ENCODE measurements around the gene CACNA1I.

CACNA1I gene

DNA sequence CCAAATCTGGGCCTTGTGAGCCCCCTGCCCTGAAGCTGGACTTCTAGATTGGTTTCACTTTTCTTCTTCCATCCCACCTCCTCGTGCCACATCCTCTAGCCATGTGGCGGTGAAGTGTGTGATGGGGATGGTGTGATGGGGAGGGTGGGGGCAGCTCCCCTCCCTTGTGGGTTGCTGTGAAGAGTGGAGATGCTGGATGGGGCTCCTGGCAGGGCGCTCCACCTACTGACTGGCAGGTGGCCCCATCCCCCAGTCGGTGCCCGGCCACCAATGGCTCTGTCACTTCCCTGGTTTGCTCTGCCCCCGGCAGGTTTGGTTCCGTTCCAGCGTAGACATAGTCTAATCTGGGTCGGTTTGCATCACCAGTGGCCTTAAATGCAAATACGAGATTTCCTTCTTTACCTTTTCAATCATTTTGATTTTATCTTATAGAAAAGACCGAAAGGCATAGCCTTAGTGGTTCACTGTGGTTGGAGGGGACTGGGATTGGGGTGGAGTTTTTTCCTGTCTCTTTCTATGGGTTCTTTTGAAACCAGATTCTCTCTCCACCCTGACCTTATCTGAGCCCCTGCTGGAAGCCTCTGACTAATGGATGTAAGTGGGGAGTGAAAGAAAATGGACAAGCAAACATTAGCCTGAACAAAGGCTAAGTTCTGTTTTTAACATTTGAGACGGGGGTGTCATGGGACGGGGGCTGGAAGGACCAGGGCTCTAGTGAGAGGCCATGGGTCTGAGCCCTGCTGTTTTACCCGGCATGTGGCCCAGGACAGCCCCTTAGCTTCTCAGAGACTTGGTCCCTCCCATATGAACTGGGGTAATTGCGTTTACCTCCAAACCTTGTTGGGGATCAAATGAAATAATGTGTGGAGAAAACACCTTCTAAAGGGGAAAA lies 149.3 kb downstream of the CACNA1I start:
- CTCF ChIA-PET, result no interaction called here
- no peak for TF ChIP-seq IKZF3 (tag by site-specific recombination; IDR thresholded peaks at IDR 0.05)
- TF ChIP-seq, protein P1, sequence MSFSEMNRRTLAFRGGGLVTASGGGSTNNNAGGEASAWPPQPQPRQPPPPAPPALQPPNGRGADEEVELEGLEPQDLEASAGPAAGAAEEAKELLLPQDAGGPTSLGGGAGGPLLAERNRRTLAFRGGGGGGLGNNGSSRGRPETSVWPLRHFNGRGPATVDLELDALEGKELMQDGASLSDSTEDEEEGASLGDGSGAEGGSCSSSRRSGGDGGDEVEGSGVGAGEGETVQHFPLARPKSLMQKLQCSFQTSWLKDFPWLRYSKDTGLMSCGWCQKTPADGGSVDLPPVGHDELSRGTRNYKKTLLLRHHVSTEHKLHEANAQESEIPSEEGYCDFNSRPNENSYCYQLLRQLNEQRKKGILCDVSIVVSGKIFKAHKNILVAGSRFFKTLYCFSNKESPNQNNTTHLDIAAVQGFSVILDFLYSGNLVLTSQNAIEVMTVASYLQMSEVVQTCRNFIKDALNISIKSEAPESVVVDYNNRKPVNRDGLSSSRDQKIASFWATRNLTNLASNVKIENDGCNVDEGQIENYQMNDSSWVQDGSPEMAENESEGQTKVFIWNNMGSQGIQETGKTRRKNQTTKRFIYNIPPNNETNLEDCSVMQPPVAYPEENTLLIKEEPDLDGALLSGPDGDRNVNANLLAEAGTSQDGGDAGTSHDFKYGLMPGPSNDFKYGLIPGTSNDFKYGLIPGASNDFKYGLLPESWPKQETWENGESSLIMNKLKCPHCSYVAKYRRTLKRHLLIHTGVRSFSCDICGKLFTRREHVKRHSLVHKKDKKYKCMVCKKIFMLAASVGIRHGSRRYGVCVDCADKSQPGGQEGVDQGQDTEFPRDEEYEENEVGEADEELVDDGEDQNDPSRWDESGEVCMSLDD (tag by site-specific recombination; IDR thresholded peaks at IDR 0.05), result no peak
- TF ChIP-seq, protein P2, sequence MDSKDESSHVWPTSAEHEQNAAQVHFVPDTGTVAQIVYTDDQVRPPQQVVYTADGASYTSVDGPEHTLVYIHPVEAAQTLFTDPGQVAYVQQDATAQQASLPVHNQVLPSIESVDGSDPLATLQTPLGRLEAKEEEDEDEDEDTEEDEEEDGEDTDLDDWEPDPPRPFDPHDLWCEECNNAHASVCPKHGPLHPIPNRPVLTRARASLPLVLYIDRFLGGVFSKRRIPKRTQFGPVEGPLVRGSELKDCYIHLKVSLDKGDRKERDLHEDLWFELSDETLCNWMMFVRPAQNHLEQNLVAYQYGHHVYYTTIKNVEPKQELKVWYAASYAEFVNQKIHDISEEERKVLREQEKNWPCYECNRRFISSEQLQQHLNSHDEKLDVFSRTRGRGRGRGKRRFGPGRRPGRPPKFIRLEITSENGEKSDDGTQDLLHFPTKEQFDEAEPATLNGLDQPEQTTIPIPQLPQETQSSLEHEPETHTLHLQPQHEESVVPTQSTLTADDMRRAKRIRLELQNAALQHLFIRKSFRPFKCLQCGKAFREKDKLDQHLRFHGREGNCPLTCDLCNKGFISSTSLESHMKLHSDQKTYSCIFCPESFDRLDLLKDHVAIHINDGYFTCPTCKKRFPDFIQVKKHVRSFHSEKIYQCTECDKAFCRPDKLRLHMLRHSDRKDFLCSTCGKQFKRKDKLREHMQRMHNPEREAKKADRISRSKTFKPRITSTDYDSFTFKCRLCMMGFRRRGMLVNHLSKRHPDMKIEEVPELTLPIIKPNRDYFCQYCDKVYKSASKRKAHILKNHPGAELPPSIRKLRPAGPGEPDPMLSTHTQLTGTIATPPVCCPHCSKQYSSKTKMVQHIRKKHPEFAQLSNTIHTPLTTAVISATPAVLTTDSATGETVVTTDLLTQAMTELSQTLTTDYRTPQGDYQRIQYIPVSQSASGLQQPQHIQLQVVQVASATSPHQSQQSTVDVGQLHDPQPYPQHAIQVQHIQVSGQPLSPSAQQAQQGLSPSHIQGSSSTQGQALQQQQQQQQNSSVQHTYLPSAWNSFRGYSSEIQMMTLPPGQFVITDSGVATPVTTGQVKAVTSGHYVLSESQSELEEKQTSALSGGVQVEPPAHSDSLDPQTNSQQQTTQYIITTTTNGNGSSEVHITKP (tag by site-specific recombination; IDR thresholded peaks at IDR 0.05), result peak; percentile 61; the same call in 1 of the 2 replicates
- TF ChIP-seq, protein P3, sequence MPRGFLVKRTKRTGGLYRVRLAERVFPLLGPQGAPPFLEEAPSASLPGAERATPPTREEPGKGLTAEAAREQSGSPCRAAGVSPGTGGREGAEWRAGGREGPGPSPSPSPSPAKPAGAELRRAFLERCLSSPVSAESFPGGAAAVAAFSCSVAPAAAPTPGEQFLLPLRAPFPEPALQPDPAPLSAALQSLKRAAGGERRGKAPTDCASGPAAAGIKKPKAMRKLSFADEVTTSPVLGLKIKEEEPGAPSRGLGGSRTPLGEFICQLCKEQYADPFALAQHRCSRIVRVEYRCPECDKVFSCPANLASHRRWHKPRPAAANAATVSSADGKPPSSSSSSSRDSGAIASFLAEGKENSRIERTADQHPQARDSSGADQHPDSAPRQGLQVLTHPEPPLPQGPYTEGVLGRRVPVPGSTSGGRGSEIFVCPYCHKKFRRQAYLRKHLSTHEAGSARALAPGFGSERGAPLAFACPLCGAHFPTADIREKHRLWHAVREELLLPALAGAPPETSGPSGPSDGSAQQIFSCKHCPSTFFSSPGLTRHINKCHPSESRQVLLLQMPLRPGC (tag by site-specific recombination; IDR thresholded peaks at IDR 0.05), result no peak
- peak; percentile 56 for TF ChIP-seq ZIC2 (tag by site-specific recombination; IDR thresholded peaks at IDR 0.05)
- TF ChIP-seq, protein P4, sequence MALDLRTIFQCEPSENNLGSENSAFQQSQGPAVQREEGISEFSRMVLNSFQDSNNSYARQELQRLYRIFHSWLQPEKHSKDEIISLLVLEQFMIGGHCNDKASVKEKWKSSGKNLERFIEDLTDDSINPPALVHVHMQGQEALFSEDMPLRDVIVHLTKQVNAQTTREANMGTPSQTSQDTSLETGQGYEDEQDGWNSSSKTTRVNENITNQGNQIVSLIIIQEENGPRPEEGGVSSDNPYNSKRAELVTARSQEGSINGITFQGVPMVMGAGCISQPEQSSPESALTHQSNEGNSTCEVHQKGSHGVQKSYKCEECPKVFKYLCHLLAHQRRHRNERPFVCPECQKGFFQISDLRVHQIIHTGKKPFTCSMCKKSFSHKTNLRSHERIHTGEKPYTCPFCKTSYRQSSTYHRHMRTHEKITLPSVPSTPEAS (tag by site-specific recombination; IDR thresholded peaks at IDR 0.05), result no peak
- no peak for TF ChIP-seq ZNF837 (tag by site-specific recombination; IDR thresholded peaks at IDR 0.05)
- TF ChIP-seq, protein P5, sequence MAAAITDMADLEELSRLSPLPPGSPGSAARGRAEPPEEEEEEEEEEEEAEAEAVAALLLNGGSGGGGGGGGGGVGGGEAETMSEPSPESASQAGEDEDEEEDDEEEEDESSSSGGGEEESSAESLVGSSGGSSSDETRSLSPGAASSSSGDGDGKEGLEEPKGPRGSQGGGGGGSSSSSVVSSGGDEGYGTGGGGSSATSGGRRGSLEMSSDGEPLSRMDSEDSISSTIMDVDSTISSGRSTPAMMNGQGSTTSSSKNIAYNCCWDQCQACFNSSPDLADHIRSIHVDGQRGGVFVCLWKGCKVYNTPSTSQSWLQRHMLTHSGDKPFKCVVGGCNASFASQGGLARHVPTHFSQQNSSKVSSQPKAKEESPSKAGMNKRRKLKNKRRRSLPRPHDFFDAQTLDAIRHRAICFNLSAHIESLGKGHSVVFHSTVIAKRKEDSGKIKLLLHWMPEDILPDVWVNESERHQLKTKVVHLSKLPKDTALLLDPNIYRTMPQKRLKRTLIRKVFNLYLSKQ (tag by site-specific recombination; IDR thresholded peaks at IDR 0.05; ENCODE audit: borderline replicate concordance), result no peak

DNA sequence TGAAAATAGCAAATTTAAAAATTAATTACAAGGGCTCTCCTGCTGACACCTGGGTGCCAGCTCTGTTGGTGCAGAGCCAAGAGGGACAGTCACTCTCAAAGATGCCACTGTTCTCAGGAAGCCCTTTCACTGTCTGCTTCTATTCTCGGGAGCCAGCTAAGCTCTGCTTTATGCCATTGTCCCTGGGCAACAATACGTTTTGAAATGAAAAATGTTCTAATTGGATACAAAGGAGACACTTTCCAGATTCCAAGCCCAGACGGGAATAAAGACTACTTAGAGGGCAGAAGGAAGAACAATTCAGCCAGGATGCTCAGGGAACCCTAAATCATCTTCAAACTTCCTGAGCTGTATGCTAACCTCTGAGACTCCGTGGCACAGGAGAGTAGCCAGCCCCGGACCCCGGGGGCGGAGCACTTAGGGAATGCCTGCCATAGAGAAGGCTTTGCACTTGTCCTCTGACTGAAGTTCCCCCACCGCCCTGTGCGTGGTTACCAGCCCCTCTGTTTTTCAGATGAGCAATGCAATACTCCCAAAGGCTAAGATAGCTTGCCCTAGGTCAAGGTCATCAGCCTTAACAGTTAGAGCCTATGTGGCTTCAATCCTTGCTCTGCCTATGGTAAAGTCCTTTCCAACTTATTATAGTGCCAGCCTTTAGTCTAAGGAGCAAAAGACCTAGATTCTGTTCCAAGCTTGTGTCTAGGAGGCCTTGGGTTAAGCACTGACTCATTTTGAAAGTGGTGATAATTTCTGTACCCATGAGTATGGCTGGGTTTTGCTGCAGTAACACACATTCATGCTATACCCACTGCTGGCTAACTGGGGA lies 150.9 kb downstream of the CACNA1I start:
- ChIA-PET POLR2A (interaction anchor here (1.0 kb wide), 1 partner anchor 12 kb away, joined by 3 read pairs; no protein-coding TSS in a partner anchor), CTCF (interaction anchor here (0.5 kb wide), 1 partner anchor 320 kb away, joined by 6 read pairs; no protein-coding TSS in a partner anchor)
- Histone ChIP-seq H3K36me3 (ENCODE audit: control insufficient read depth in 2 of 2, insufficient read depth in 1 of 2, low read length in 2 of 2) (no peaks in the 10 kb centered on the region), H3K9me3 (ENCODE audit: control insufficient read depth, insufficient read depth, low read depth, low read length) (no peaks in the 10 kb centered on the region), H3K4me1 (ENCODE audit: control insufficient read depth, insufficient read depth, low read length) (0 out of 2 replicates have a peak, but pooled peaks cover 2% of the 10 kb centered on the region), H3K4me3 (ENCODE audit: low read depth, low read length) (no peak overlapping the region), H3K27ac (ENCODE audit: extremely low read depth, low read depth, low read length) (no peak overlapping the region)
- no peak for TF ChIP-seq ZNF624 (tag by site-specific recombination; IDR thresholded peaks at IDR 0.05)
- no peak for TF ChIP-seq RBAK (tag by site-specific recombination; IDR thresholded peaks at IDR 0.05)
- TF ChIP-seq ZNF157 (tag by site-specific recombination; IDR thresholded peaks at IDR 0.05), result no peak
- no peak for TF ChIP-seq ZNF776 (tag by site-specific recombination; IDR thresholded peaks at IDR 0.05; ENCODE audit: borderline replicate concordance)
- TF ChIP-seq, protein P6, sequence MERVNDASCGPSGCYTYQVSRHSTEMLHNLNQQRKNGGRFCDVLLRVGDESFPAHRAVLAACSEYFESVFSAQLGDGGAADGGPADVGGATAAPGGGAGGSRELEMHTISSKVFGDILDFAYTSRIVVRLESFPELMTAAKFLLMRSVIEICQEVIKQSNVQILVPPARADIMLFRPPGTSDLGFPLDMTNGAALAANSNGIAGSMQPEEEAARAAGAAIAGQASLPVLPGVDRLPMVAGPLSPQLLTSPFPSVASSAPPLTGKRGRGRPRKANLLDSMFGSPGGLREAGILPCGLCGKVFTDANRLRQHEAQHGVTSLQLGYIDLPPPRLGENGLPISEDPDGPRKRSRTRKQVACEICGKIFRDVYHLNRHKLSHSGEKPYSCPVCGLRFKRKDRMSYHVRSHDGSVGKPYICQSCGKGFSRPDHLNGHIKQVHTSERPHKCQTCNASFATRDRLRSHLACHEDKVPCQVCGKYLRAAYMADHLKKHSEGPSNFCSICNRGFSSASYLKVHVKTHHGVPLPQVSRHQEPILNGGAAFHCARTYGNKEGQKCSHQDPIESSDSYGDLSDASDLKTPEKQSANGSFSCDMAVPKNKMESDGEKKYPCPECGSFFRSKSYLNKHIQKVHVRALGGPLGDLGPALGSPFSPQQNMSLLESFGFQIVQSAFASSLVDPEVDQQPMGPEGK (tag by site-specific recombination; IDR thresholded peaks at IDR 0.05), result no peak
- no peak for TF ChIP-seq ZNF175 (tag by site-specific recombination; IDR thresholded peaks at IDR 0.05)
- no peak for TF ChIP-seq ZNF785 (tag by site-specific recombination; IDR thresholded peaks at IDR 0.05)
- no peak for TF ChIP-seq ZFP69B (tag by site-specific recombination; IDR thresholded peaks at IDR 0.05)
- TF ChIP-seq ZNF311 (tag by site-specific recombination; IDR thresholded peaks at IDR 0.05; ENCODE audit: borderline replicate concordance), result no peak
- no peak for TF ChIP-seq ZNF664 (tag by site-specific recombination; IDR thresholded peaks at IDR 0.05)

More for the DNA sequence above, 149.3 kb downstream of the CACNA1I start:
- Histone ChIP-seq H3K4me1 (ENCODE audit: control insufficient read depth, insufficient read depth, low read length) (0 out of 2 replicates have a peak, but pooled peaks cover 2% of the 10 kb centered on the region), H3K27ac (ENCODE audit: extremely low read depth, low read depth, low read length) (no peak overlapping the region), H3K36me3 (ENCODE audit: control insufficient read depth in 2 of 2, insufficient read depth in 1 of 2, low read length in 2 of 2) (no peaks in the 10 kb centered on the region), H3K9me3 (ENCODE audit: control insufficient read depth, insufficient read depth, low read depth, low read length) (no peaks in the 10 kb centered on the region), H3K4me3 (ENCODE audit: low read depth, low read length) (no peak overlapping the region)
- POLR2A ChIA-PET, result no interaction called here

Data from HEK293 (cell line).